GM19438 (cell line): Measurements from ENCODE around the gene SAMD9.
"Not testable (repeated sequence)": the region's sequence is repeated elsewhere in the genome, so short reads cannot be mapped to it uniquely, and the experiment has no call there.

Source experiments
- ATAC-seq: cut with Tn5 transposase; IDR thresholded peaks from one replicate; pipeline ENCODE4 v1.9.1; 2021; ENCODE audit warnings: low read depth; ENCODE audit not compliant: unreplicated experiment

Gene SAMD9

GRCh38 chr7:93120592-93121549 lies 3.1 kb upstream of the SAMD9 start:
- no peak for ATAC-seq

- no peak for ATAC-seq
Measured at GRCh38 chr7:93119191-93119905, 1.6 kb upstream of the SAMD9 start.

- peak; percentile 30 for ATAC-seq
Measured at GRCh38 chr7:93117327-93117726, 452 bp downstream of the SAMD9 start.

GRCh38 chr7:93115796-93116195 lies 2.0 kb downstream of the SAMD9 start:
- no peak for ATAC-seq

GRCh38 chr7:93108003-93108402 lies 9.8 kb downstream of the SAMD9 start:
- no peak for ATAC-seq

- no peak for ATAC-seq
Measured at GRCh38 chr7:93097388-93097787, 20.4 kb downstream of the SAMD9 start.

- peak; percentile 77 for ATAC-seq
Measured at GRCh38 chr7:93092757-93093370, 24.9 kb downstream of the SAMD9 start.

GRCh38 chr7:93073357-93073756 lies 44.4 kb downstream of the SAMD9 start:
- not testable (repeated sequence) for ATAC-seq

GRCh38 chr7:93062599-93062998 lies 55.2 kb downstream of the SAMD9 start:
- no peak for ATAC-seq

- ATAC-seq: no peak
Measured at GRCh38 chr7:93060865-93061264, 56.9 kb downstream of the SAMD9 start.

- ATAC-seq: no peak
Measured at GRCh38 chr7:93060025-93060424, 57.8 kb downstream of the SAMD9 start.

GRCh38 chr7:93056621-93057020 lies 61.2 kb downstream of the SAMD9 start:
- ATAC-seq: not testable (repeated sequence)

- ATAC-seq: no peak
Measured at GRCh38 chr7:93055543-93056107, 62.2 kb downstream of the SAMD9 start.

- ATAC-seq: no peak
Measured at GRCh38 chr7:93054975-93055374, 62.8 kb downstream of the SAMD9 start.

GRCh38 chr7:93053949-93054943 lies 63.5 kb downstream of the SAMD9 start:
- ATAC-seq: no peak

GRCh38 chr7:93053209-93053948 lies 64.4 kb downstream of the SAMD9 start:
- no peak for ATAC-seq

- ATAC-seq: no peak
Measured at GRCh38 chr7:93051660-93052059, 66.1 kb downstream of the SAMD9 start.
